A673 (cell line): ENCODE results near the gene DDX31. TPM values are rescaled to one million over a fixed set of nuclear protein-coding genes. Genes with fewer than 3 reads are reported as not detected.

Experiments used
- BruUV-seq: library from RNA; stranded (reverse); fragments of 400-500 nt; replicated peaks from 2 replicates; lab custom pipeline; 2021; lab: Mats Ljungman, UMichigan
- CTCF ChIA-PET: fragments of 300-600 bp; sonication (Branson Sonifier 250); formaldehyde crosslinking; loops from one replicate; lab custom pipeline; 2022; ENCODE audit warnings: antibody characterized with exemption; lab: Charles Lee
- POLR2A ChIA-PET: fragments of 300-600 bp; sonication (Branson Sonifier 250); formaldehyde crosslinking; loops from one replicate; lab custom pipeline; 2022; ENCODE audit warnings: antibody characterized with exemption; ENCODE audit not compliant: low non-redundant PET; lab: Charles Lee
- DNase-seq: peaks from one replicate; pipeline ENCODE4 v3.0.0-alpha.2; 2015; ENCODE audit warnings: low spot score
- H3K27ac ChIP-seq: fragments of 200-600 bp; sonication (generic); 2 replicates; pipeline ENCODE4 v1.5.1; 2016; ENCODE audit warnings: mixed run types, low read depth, mild to moderate bottlenecking, mixed read lengths, antibody characterized with exemption, low read length; ENCODE audit not compliant: poor library complexity, severe bottlenecking
- H3K27me3 ChIP-seq: fragments of 200-600 bp; sonication (generic); replicated peaks from 2 replicates; pipeline ENCODE4 v1.6.1; 2017; ENCODE audit warnings: mixed run types, low read depth, mild to moderate bottlenecking, mixed read lengths, antibody characterized with exemption, low read length; ENCODE audit not compliant: insufficient read depth, poor library complexity
- H3K36me3 ChIP-seq: fragments of 200-600 bp; sonication (generic); 2 replicates; pipeline ENCODE4 v1.6.1; 2016; ENCODE audit warnings: mixed run types, mild to moderate bottlenecking, mixed read lengths, antibody characterized with exemption, low read length; ENCODE audit not compliant: insufficient read depth, poor library complexity, severe bottlenecking
- H3K4me1 ChIP-seq: fragments of 200-600 bp; sonication (generic); 2 replicates; pipeline ENCODE4 v1.6.1; 2017; ENCODE audit warnings: mixed run types, mild to moderate bottlenecking, mixed read lengths, antibody characterized with exemption, low read length; ENCODE audit not compliant: insufficient read depth, poor library complexity, severe bottlenecking
- H3K4me3 ChIP-seq: fragments of 200-600 bp; sonication (generic); 2 replicates; pipeline ENCODE4 v1.5.1; 2016; ENCODE audit warnings: low read depth, mixed run types, mild to moderate bottlenecking, mixed read lengths, low read length; ENCODE audit not compliant: poor library complexity, severe bottlenecking
- H3K9me3 ChIP-seq: fragments of 200-600 bp; sonication (generic); 2 replicates; pipeline ENCODE4 v1.6.1; 2016; ENCODE audit warnings: mixed run types, low read depth, mild to moderate bottlenecking, mixed read lengths, antibody characterized with exemption, low read length; ENCODE audit not compliant: poor library complexity, severe bottlenecking
- EZH2 ChIP-seq: fragments of 200-600 bp; sonication (generic); IDR thresholded peaks from 2 replicates; pipeline ENCODE4 v1.6.1; 2017; ENCODE audit warnings: borderline replicate concordance, low read depth, mild to moderate bottlenecking, mixed read lengths, antibody characterized with exemption, low read length; ENCODE audit not compliant: poor library complexity, severe bottlenecking
- intact Hi-C: fragments of 100-400 bp; cut with micrococcal nuclease; formaldehyde crosslinking; loops from one replicate; pipeline ENCODE4 v1.10.0; 2022; ENCODE audit not compliant: unreplicated experiment
- total RNA-seq: library from RNA; stranded (reverse); gene quantifications from 2 replicates; pipeline ENCODE4 v1.2.3, GENCODE V29; 2021
- TF ChIP-seq, protein P1 (sequence below): fragments of 300-800, 200-600 bp; sonication (generic); conservative IDR thresholded peaks from 2 replicates; pipeline ENCODE4 v1.5.1; 2017; ENCODE audit warnings: low read depth, mild to moderate bottlenecking, antibody characterized with exemption, low read length, moderate library complexity, mixed read lengths

The DDX31 gene
- total RNA-seq, 1 experiment from 2014 or later, result 34.2 TPM

DNA sequence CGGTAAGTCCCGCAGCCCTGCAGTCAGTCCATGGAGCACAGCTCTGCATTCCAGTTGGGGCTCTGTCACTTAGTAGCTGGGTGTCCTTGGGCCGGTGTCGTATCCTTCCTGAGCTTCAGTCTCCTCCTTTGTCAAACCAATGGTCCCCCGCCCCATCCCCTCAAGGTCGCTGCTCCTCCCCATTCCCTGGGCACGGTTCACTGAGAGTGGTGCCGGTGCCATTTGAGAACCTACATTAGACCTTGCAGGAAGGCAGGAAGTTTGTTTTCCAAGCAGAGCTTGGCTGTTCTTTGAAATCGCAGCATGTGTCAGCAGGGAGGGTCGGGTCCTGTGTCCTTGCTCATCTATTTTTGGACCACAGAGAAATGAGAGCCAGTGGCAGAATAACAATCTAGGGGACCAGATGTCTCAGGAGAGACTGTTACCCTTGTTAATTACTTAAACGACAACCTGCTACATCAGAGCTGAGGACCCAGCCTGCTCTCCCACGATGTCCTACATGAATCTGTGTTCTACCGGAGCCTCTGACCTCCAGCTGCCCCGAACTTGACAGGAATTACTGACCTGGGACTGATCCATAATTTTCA, 109.1 kb downstream of the DDX31 start:
- H3K27me3 ChIP-seq, result peaks cover 88% of the 10 kb centered on the region
- CTCF ChIA-PET, result no interaction called here
- H3K4me1 ChIP-seq, result no peaks in the 10 kb centered on the region
- TF ChIP-seq EZH2, result no peak
- TF ChIP-seq, protein P1, sequence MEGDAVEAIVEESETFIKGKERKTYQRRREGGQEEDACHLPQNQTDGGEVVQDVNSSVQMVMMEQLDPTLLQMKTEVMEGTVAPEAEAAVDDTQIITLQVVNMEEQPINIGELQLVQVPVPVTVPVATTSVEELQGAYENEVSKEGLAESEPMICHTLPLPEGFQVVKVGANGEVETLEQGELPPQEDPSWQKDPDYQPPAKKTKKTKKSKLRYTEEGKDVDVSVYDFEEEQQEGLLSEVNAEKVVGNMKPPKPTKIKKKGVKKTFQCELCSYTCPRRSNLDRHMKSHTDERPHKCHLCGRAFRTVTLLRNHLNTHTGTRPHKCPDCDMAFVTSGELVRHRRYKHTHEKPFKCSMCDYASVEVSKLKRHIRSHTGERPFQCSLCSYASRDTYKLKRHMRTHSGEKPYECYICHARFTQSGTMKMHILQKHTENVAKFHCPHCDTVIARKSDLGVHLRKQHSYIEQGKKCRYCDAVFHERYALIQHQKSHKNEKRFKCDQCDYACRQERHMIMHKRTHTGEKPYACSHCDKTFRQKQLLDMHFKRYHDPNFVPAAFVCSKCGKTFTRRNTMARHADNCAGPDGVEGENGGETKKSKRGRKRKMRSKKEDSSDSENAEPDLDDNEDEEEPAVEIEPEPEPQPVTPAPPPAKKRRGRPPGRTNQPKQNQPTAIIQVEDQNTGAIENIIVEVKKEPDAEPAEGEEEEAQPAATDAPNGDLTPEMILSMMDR, result no peak
- no peaks in the 10 kb centered on the region for H3K36me3 ChIP-seq
- H3K4me3 ChIP-seq, result no peak overlapping the region
- POLR2A ChIA-PET, result no interaction called here
- intact Hi-C loops, result no loop called here
- H3K9me3 ChIP-seq, result no peaks in the 10 kb centered on the region
- no peak overlapping the region for H3K27ac ChIP-seq
- BruUV-seq, result no TSS peak
- no peak for DNase-seq

DNA sequence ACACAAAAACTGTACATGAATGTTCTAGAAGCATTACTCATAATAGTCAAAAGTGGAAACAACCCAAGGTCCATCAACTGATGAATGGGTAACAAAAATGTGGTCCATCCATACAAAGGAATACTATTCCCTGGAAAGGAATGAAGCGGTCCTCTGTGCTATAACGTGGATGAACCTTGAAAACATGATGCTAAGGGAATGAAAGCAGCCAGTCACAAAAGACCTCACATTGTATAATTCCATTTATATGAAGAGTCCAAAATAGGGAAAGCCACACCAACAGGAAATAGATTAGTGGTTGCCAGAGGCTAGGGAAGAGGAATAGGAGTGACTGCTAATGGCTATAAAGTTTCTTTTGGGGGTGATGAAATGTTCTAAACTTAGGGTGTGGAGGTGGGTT, 110.1 kb downstream of the DDX31 start:
- TF ChIP-seq EZH2, result no peak
- TF ChIP-seq, protein P1, result no peak
- POLR2A ChIA-PET, result no interaction called here
- CTCF ChIA-PET, result no interaction called here
- Histone ChIP-seq H3K9me3 (no peaks in the 10 kb centered on the region), H3K36me3 (no peaks in the 10 kb centered on the region), H3K27ac (no peak overlapping the region), H3K27me3 (peaks cover 89% of the 10 kb centered on the region), H3K4me1 (no peaks in the 10 kb centered on the region), H3K4me3 (no peak overlapping the region)
- intact Hi-C loops, result no loop called here
- DNase-seq, result no peak
- no TSS peak for BruUV-seq

DNA sequence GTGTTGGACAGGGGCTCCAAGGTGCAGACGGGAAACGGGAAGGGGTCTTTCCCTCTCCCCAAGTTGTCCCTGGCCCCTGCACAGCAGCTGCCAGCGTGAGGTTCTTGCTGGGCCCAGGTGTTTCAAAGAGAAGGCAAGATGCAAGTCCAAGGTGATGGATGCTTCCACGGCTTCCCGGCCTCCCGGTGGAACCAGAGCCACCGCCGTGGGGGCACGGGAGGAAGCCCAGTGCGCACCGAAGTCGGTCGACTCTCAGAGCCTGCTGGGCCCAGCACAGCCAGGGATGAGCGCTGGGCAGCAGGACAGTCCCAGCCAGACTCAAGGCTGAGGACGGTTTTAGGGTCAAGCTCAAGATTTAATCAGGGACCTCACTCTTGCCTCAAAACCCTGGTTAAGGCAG, 112.6 kb downstream of the DDX31 start:
- Histone ChIP-seq H3K9me3 (no peaks in the 10 kb centered on the region), H3K27me3 (peaks cover 74% of the 10 kb centered on the region), H3K36me3 (no peaks in the 10 kb centered on the region), H3K4me1 (no peaks in the 10 kb centered on the region), H3K4me3 (no peak overlapping the region), H3K27ac (no peak overlapping the region)
- DNase-seq, result no peak
- CTCF ChIA-PET, result no interaction called here
- intact Hi-C loops, result no loop called here
- POLR2A ChIA-PET, result no interaction called here
- no TSS peak for BruUV-seq
- no peak for TF ChIP-seq EZH2
- TF ChIP-seq, protein P1, result no peak
